ENCODE measurements around the gene KAZALD1.

- TF ChIP-seq, protein P1, sequence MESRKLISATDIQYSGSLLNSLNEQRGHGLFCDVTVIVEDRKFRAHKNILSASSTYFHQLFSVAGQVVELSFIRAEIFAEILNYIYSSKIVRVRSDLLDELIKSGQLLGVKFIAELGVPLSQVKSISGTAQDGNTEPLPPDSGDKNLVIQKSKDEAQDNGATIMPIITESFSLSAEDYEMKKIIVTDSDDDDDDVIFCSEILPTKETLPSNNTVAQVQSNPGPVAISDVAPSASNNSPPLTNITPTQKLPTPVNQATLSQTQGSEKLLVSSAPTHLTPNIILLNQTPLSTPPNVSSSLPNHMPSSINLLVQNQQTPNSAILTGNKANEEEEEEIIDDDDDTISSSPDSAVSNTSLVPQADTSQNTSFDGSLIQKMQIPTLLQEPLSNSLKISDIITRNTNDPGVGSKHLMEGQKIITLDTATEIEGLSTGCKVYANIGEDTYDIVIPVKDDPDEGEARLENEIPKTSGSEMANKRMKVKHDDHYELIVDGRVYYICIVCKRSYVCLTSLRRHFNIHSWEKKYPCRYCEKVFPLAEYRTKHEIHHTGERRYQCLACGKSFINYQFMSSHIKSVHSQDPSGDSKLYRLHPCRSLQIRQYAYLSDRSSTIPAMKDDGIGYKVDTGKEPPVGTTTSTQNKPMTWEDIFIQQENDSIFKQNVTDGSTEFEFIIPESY (IDR thresholded peaks at IDR 0.05; ENCODE audit: extremely low read depth, insufficient replicate concordance, low read length): no peak
- TF ChIP-seq SP1 (IDR thresholded peaks at IDR 0.05; ENCODE audit: low read depth): no peak
- no peak for TF ChIP-seq RAD21 (IDR thresholded peaks at IDR 0.05; ENCODE audit: low read depth)
- TF ChIP-seq, protein P2, sequence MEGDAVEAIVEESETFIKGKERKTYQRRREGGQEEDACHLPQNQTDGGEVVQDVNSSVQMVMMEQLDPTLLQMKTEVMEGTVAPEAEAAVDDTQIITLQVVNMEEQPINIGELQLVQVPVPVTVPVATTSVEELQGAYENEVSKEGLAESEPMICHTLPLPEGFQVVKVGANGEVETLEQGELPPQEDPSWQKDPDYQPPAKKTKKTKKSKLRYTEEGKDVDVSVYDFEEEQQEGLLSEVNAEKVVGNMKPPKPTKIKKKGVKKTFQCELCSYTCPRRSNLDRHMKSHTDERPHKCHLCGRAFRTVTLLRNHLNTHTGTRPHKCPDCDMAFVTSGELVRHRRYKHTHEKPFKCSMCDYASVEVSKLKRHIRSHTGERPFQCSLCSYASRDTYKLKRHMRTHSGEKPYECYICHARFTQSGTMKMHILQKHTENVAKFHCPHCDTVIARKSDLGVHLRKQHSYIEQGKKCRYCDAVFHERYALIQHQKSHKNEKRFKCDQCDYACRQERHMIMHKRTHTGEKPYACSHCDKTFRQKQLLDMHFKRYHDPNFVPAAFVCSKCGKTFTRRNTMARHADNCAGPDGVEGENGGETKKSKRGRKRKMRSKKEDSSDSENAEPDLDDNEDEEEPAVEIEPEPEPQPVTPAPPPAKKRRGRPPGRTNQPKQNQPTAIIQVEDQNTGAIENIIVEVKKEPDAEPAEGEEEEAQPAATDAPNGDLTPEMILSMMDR (IDR thresholded peaks at IDR 0.05 in 2 of 3, conservative IDR thresholded peaks at IDR 0.05 in 1 of 3; ENCODE audit: borderline replicate concordance in 1 of 3, insufficient read depth in 1 of 3, low read depth in 2 of 3, low read length in 2 of 3): no peak
- no peak for TF ChIP-seq MAX (IDR thresholded peaks at IDR 0.05)
These were observed 33.1 kb upstream of the KAZALD1 start for GRCh38 chr10:101028446-101029337.

Measured in HCT116 (cell line).